Ectodermal cell (in vitro differentiated cells): ENCODE data around the gene CMSS1.

Source experiments
- H3K27ac ChIP-seq: 2 replicates; pipeline ENCODE4 v1.7.0; 2013; ENCODE audit warnings: mild to moderate bottlenecking, low read depth, low read length; ENCODE audit not compliant: insufficient read depth, poor library complexity, severe bottlenecking
- H3K27me3 ChIP-seq: 2 replicates; pipeline ENCODE4 v1.7.0; 2013; ENCODE audit warnings: mild to moderate bottlenecking, low read length; ENCODE audit not compliant: insufficient read depth, control insufficient read depth, poor library complexity, severe bottlenecking
- H3K36me3 ChIP-seq: one replicate; pipeline ENCODE4 v1.7.0; 2013; ENCODE audit warnings: low read length; ENCODE audit not compliant: control insufficient read depth, insufficient read depth
- H3K4me1 ChIP-seq: one replicate; pipeline ENCODE4 v1.7.0; 2013; ENCODE audit warnings: low read length; ENCODE audit not compliant: control insufficient read depth, insufficient read depth
- H3K4me3 ChIP-seq: 2 replicates; pipeline ENCODE4 v1.7.0; 2013; ENCODE audit warnings: low read depth, low read length, control low read depth; ENCODE audit not compliant: insufficient read depth
- H3K9me3 ChIP-seq: 2 replicates; pipeline ENCODE4 v1.7.0; 2013; ENCODE audit warnings: mild to moderate bottlenecking, low read length, moderate library complexity; ENCODE audit not compliant: control insufficient read depth
- WGBS, 2 experiments: methylation state at CpG; one replicate each; pipeline ENCODE4 v1.1.7; 2013; ENCODE audit warnings: missing lambda C conversion rate in 2 of 2; 5-methylcytosine and 5-hydroxymethylcytosine counted together

Gene CMSS1

GRCh38 chr3:100149130-100149529, 331.5 kb downstream of the CMSS1 start:
- Histone ChIP-seq H3K4me1 (no peaks in the 10 kb centered on the region), H3K4me3 (no peak overlapping the region), H3K36me3 (no peaks in the 10 kb centered on the region), H3K27me3 (no peaks in the 10 kb centered on the region), H3K27ac (no peak overlapping the region), H3K9me3 (no peaks in the 10 kb centered on the region)
- 89 to 90% methylated on average over 2 of the region's 2 CpGs for WGBS, 2 experiments

- Histone ChIP-seq H3K27me3 (no peaks in the 10 kb centered on the region), H3K4me3 (no peak overlapping the region), H3K27ac (no peak overlapping the region), H3K9me3 (no peaks in the 10 kb centered on the region), H3K4me1 (no peaks in the 10 kb centered on the region), H3K36me3 (no peaks in the 10 kb centered on the region)
- 91 to 96% methylated on average over 6 of the region's 6 CpGs for WGBS, 2 experiments
Observed at GRCh38 chr3:100149713-100150415, 332.2 kb downstream of the CMSS1 start.

GRCh38 chr3:100150473-100150872, 332.8 kb downstream of the CMSS1 start:
- no peaks in the 10 kb centered on the region for H3K4me1 ChIP-seq
- H3K4me3 ChIP-seq, result no peak overlapping the region
- 75 to 93% methylated on average over 1 of the region's 1 CpG for WGBS, 2 experiments
- H3K27ac ChIP-seq, result no peak overlapping the region
- no peaks in the 10 kb centered on the region for H3K9me3 ChIP-seq
- no peaks in the 10 kb centered on the region for H3K36me3 ChIP-seq
- H3K27me3 ChIP-seq, result no peaks in the 10 kb centered on the region

GRCh38 chr3:100151024-100151707, 333.5 kb downstream of the CMSS1 start:
- no peaks in the 10 kb centered on the region for H3K4me1 ChIP-seq
- H3K9me3 ChIP-seq, result no peaks in the 10 kb centered on the region
- no peak overlapping the region for H3K27ac ChIP-seq
- H3K36me3 ChIP-seq, result no peaks in the 10 kb centered on the region
- 80% methylated on average over 8 of the region's 8 CpGs for WGBS, 2 experiments
- no peak overlapping the region for H3K4me3 ChIP-seq
- no peaks in the 10 kb centered on the region for H3K27me3 ChIP-seq

- Histone ChIP-seq H3K4me3 (no peak overlapping the region), H3K9me3 (no peaks in the 10 kb centered on the region), H3K4me1 (no peaks in the 10 kb centered on the region), H3K27me3 (no peaks in the 10 kb centered on the region), H3K36me3 (no peaks in the 10 kb centered on the region), H3K27ac (no peak overlapping the region)
- no CpG with 5 or more reads among the region's 1 CpG for WGBS, 2 experiments
Observed at GRCh38 chr3:100154171-100154570, 336.5 kb downstream of the CMSS1 start.

- Histone ChIP-seq H3K4me1 (no peaks in the 10 kb centered on the region), H3K27me3 (no peaks in the 10 kb centered on the region), H3K36me3 (no peaks in the 10 kb centered on the region), H3K4me3 (no peak overlapping the region), H3K9me3 (no peaks in the 10 kb centered on the region), H3K27ac (no peak overlapping the region)
Observed at GRCh38 chr3:100155128-100155527, 337.5 kb downstream of the CMSS1 start.

GRCh38 chr3:100155590-100155989, 337.9 kb downstream of the CMSS1 start:
- H3K4me1 ChIP-seq, result no peaks in the 10 kb centered on the region
- no peaks in the 10 kb centered on the region for H3K9me3 ChIP-seq
- no peak overlapping the region for H3K27ac ChIP-seq
- H3K36me3 ChIP-seq, result no peaks in the 10 kb centered on the region
- no peak overlapping the region for H3K4me3 ChIP-seq
- no peaks in the 10 kb centered on the region for H3K27me3 ChIP-seq

- Histone ChIP-seq H3K36me3 (no peaks in the 10 kb centered on the region), H3K4me1 (no peaks in the 10 kb centered on the region), H3K9me3 (no peaks in the 10 kb centered on the region), H3K27me3 (no peaks in the 10 kb centered on the region), H3K27ac (no peak overlapping the region), H3K4me3 (no peak overlapping the region)
- WGBS, 2 experiments, result 92 to 93% methylated on average over 2 of the region's 2 CpGs
Observed at GRCh38 chr3:100157685-100158084, 340.0 kb downstream of the CMSS1 start.

- 97% methylated on average over 2 of the region's 2 CpGs for WGBS, 2 experiments
- Histone ChIP-seq H3K4me1 (no peaks in the 10 kb centered on the region), H3K27me3 (no peaks in the 10 kb centered on the region), H3K27ac (no peak overlapping the region), H3K36me3 (no peaks in the 10 kb centered on the region), H3K4me3 (no peak overlapping the region), H3K9me3 (no peaks in the 10 kb centered on the region)
Observed at GRCh38 chr3:100158918-100159330, 341.3 kb downstream of the CMSS1 start.

- H3K27me3 ChIP-seq, result no peaks in the 10 kb centered on the region
- no peaks in the 10 kb centered on the region for H3K9me3 ChIP-seq
- no peaks in the 10 kb centered on the region for H3K36me3 ChIP-seq
- no peaks in the 10 kb centered on the region for H3K4me1 ChIP-seq
- WGBS, 2 experiments, result 94 to 97% methylated on average over 2 to 3 of the region's 4 CpGs
- H3K27ac ChIP-seq, result no peak overlapping the region
- H3K4me3 ChIP-seq, result no peak overlapping the region
Observed at GRCh38 chr3:100159331-100160153, 341.9 kb downstream of the CMSS1 start.
